ENCODE results near the gene TPK1. TPM values are rescaled to one million over a fixed set of nuclear protein-coding genes. Genes with fewer than 3 reads are reported as not detected.

Gene TPK1
- total RNA-seq, 1 donor = 22.6 TPM

DNA sequence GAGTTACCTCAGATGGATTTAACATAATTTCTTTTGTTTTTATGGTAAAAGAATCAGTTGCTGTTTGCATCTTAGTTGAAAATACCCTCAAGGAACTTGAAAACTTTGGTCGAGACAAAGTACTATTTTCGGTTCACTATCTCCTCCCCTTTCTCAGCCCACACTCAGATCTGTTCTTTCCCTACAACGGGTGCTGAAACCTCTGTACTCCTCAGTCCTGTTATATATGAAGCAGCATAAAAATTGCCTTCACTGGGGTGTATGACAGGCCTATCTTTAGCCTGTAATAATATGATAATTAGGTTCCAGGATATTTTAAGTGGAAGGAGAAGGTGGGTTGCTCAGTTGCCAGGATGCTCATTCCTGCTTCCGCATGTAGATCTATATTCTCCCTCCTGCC is 327.2 kb downstream of the TPK1 start:
- H3K4me3 ChIP-seq (ENCODE audit: low read length) = no peak overlapping the region
- H3K4me1 ChIP-seq (ENCODE audit: insufficient read depth, low read length) = no peaks in the 10 kb centered on the region
- H3K9me3 ChIP-seq (ENCODE audit: low read depth, low read length) = no peaks in the 10 kb centered on the region
- H3K27me3 ChIP-seq (ENCODE audit: insufficient read depth, low read length) = no peaks in the 10 kb centered on the region

DNA sequence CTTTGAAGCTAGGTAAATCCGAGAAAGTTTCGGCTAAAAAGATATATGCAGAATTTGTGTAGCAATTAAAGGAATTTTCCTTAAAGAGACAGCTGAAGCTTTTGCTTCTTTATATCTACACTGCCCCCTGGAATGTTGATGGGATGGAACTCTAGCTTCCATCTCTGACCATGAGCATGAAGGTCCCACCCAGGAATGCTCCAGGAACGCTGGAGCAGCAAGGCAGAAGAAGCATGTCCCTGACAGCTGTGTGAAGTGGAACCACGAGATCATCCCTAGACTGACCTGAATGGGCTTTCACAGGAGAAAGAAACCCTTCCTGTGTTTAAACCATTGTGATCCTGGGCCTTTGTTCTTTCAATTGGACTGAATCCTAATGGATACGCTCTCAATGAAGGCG is 332.6 kb downstream of the TPK1 start:
- Histone ChIP-seq H3K9me3 (ENCODE audit: low read depth, low read length) (no peaks in the 10 kb centered on the region), H3K4me1 (ENCODE audit: insufficient read depth, low read length) (no peaks in the 10 kb centered on the region), H3K4me3 (ENCODE audit: low read length) (no peak overlapping the region), H3K27me3 (ENCODE audit: insufficient read depth, low read length) (no peaks in the 10 kb centered on the region)

GRCh38 chr7:144500225-144500624 is 335.6 kb downstream of the TPK1 start:
- Histone ChIP-seq H3K4me1 (ENCODE audit: insufficient read depth, low read length) (no peaks in the 10 kb centered on the region), H3K4me3 (ENCODE audit: low read length) (no peak overlapping the region), H3K9me3 (ENCODE audit: low read depth, low read length) (no peaks in the 10 kb centered on the region)

DNA sequence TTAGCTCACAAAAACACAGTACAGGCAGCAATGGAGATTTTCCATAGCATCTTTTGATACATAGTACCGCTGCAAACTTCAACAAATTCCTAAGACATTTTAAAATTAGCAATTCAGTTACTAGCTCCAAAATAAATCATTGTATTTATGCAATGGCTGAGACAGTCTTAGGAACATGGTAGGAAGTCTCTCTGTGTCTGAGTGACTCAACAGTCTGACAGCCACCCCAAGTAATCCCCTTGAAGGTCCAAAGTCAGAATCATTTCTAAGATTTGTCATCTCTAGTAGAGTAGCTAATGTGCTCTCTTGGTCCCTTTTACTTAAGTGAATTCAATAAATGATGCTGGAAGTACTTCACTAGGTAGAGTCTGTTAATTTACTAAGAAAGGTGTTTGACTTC is 338.6 kb downstream of the TPK1 start:
- H3K4me3 ChIP-seq (ENCODE audit: low read length) = no peak overlapping the region
- no peaks in the 10 kb centered on the region for H3K27me3 ChIP-seq (ENCODE audit: insufficient read depth, low read length)
- no peaks in the 10 kb centered on the region for H3K4me1 ChIP-seq (ENCODE audit: insufficient read depth, low read length)
- no peaks in the 10 kb centered on the region for H3K9me3 ChIP-seq (ENCODE audit: low read depth, low read length)

More at GRCh38 chr7:144500225-144500624, 335.6 kb downstream of the TPK1 start:
- no peaks in the 10 kb centered on the region for H3K27me3 ChIP-seq (ENCODE audit: insufficient read depth, low read length)

DNA sequence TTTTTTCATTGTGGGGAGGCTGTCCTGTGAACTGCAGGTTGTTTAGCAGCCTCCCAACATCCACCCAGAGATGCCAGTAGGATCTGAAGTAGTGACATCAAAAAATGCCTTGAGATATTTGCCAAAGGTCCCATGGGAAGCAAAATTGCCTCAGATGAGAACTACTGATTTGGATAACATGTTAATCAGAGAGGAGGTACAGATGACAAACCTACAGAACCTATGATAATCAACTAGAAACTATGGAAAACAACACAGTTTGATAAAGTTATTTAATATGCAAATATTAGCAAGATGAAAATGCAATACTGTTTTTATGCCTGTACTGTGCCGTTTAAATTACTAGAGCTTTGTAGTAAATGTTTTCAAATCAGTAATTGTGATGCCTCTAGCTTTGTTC is 341.5 kb downstream of the TPK1 start:
- H3K4me1 ChIP-seq (ENCODE audit: insufficient read depth, low read length) = no peaks in the 10 kb centered on the region
- H3K4me3 ChIP-seq (ENCODE audit: low read length) = no peak overlapping the region
- no peaks in the 10 kb centered on the region for H3K27me3 ChIP-seq (ENCODE audit: insufficient read depth, low read length)
- H3K9me3 ChIP-seq (ENCODE audit: low read depth, low read length) = no peaks in the 10 kb centered on the region

DNA sequence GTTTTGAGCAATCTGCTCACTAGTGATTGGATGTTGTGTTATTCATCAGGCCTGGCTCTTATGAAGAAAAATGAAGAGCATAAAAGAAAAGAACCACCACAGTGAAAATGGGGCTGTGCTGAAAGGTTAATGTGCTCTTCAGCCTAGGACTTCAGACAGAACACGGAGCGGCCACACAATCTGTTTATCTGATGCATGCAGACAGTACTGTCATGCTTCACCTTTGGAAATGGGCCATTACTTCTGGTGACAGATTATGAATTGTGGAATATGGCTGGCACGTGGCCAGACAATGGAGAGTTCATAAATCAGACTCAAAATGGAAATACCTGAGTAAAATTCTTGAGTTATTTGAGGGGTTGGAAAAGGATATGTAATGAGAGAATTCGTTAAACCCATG is 346.3 kb downstream of the TPK1 start:
- H3K27me3 ChIP-seq (ENCODE audit: insufficient read depth, low read length) = no peaks in the 10 kb centered on the region
- H3K4me3 ChIP-seq (ENCODE audit: low read length) = no peak overlapping the region
- H3K9me3 ChIP-seq (ENCODE audit: low read depth, low read length) = no peaks in the 10 kb centered on the region
- no peaks in the 10 kb centered on the region for H3K4me1 ChIP-seq (ENCODE audit: insufficient read depth, low read length)

- Histone ChIP-seq H3K4me1 (ENCODE audit: insufficient read depth, low read length) (no peaks in the 10 kb centered on the region), H3K9me3 (ENCODE audit: low read depth, low read length) (no peaks in the 10 kb centered on the region)
These were observed 346.9 kb downstream of the TPK1 start for GRCh38 chr7:144488977-144489376.

GRCh38 chr7:144487901-144488300 is 348.0 kb downstream of the TPK1 start:
- no peak overlapping the region for H3K4me3 ChIP-seq (ENCODE audit: low read length)
- no peaks in the 10 kb centered on the region for H3K4me1 ChIP-seq (ENCODE audit: insufficient read depth, low read length)
- no peaks in the 10 kb centered on the region for H3K27me3 ChIP-seq (ENCODE audit: insufficient read depth, low read length)
- no peaks in the 10 kb centered on the region for H3K9me3 ChIP-seq (ENCODE audit: low read depth, low read length)

More at GRCh38 chr7:144488977-144489376, 346.9 kb downstream of the TPK1 start:
- Histone ChIP-seq H3K27me3 (ENCODE audit: insufficient read depth, low read length) (no peaks in the 10 kb centered on the region), H3K4me3 (ENCODE audit: low read length) (no peak overlapping the region)

DNA sequence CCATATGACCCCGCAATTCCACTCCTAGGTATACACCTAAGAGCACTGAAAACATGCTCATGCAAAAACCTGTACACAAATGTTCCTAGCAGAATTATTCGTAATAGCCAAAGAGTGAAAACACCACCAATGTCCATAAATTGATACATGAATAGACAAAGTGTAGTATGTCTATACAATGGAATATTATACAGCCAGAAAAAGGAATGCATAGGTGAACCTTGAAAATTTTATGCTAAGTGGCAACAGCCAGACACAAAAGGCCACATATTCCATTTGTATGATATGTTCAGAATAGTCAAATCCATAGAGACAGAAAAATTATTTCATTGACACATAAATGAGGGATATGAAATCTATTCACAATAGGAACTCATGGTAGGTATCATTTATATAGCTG is 351.4 kb downstream of the TPK1 start:
- H3K4me3 ChIP-seq (ENCODE audit: low read length) = no peak overlapping the region
- H3K4me1 ChIP-seq (ENCODE audit: insufficient read depth, low read length) = no peaks in the 10 kb centered on the region
- no peaks in the 10 kb centered on the region for H3K27me3 ChIP-seq (ENCODE audit: insufficient read depth, low read length)

GRCh38 chr7:144483189-144483588 is 352.7 kb downstream of the TPK1 start:
- no peak overlapping the region for H3K4me3 ChIP-seq (ENCODE audit: low read length)
- H3K9me3 ChIP-seq (ENCODE audit: low read depth, low read length) = no peaks in the 10 kb centered on the region
- no peaks in the 10 kb centered on the region for H3K4me1 ChIP-seq (ENCODE audit: insufficient read depth, low read length)
- H3K27me3 ChIP-seq (ENCODE audit: insufficient read depth, low read length) = no peaks in the 10 kb centered on the region

More for the DNA sequence above, 351.4 kb downstream of the TPK1 start:
- no peaks in the 10 kb centered on the region for H3K9me3 ChIP-seq (ENCODE audit: low read depth, low read length)

DNA sequence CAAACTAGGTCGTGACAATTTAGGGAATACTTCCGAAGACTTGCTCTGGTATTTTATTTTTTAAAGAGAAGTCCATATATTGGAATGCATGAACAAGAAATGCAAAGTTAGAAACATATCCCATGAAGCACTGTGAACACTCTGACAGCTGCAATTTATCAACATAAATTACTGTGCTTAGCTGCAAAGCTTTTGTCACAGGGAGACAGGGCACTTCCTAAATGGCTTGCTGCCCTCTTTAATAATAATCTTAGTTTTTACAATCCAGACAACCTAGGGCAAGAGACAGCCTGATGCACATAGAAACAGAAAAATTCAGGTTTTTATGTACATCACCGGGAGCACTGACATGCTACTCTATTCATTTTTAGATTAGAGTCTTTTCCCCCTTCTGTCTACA is 354.0 kb downstream of the TPK1 start:
- H3K4me1 ChIP-seq (ENCODE audit: insufficient read depth, low read length) = no peaks in the 10 kb centered on the region
- no peaks in the 10 kb centered on the region for H3K9me3 ChIP-seq (ENCODE audit: low read depth, low read length)
- H3K27me3 ChIP-seq (ENCODE audit: insufficient read depth, low read length) = no peaks in the 10 kb centered on the region
- no peak overlapping the region for H3K4me3 ChIP-seq (ENCODE audit: low read length)

DNA sequence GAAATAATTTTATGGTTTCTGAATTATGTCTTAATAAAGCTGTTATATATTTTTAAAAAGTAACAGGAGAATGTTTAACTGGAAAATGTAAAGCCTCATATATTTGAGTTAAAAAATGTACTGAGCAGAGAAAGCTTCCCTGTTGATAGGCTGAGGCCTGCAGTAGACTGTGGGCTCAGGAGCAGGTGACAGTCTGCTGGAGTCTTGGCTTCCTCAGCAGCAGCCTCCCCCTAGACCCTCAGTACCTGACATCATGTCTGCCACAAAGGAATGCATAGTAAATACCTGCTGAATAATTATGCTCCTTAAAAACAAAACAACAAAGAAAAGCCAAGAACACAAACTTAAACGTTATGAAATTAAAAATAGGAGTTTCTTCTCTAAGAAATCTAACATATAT is 358.5 kb downstream of the TPK1 start:
- Histone ChIP-seq H3K4me3 (ENCODE audit: low read length) (no peak overlapping the region), H3K27me3 (ENCODE audit: insufficient read depth, low read length) (no peaks in the 10 kb centered on the region), H3K4me1 (ENCODE audit: insufficient read depth, low read length) (no peaks in the 10 kb centered on the region), H3K9me3 (ENCODE audit: low read depth, low read length) (no peaks in the 10 kb centered on the region)

GRCh38 chr7:144474800-144475615 is 360.8 kb downstream of the TPK1 start:
- Histone ChIP-seq H3K27me3 (ENCODE audit: insufficient read depth, low read length) (no peaks in the 10 kb centered on the region), H3K4me3 (ENCODE audit: low read length) (no peak overlapping the region), H3K9me3 (ENCODE audit: low read depth, low read length) (no peaks in the 10 kb centered on the region), H3K4me1 (ENCODE audit: insufficient read depth, low read length) (no peaks in the 10 kb centered on the region)

GRCh38 chr7:144474363-144474762 is 361.5 kb downstream of the TPK1 start:
- no peak overlapping the region for H3K4me3 ChIP-seq (ENCODE audit: low read length)
- no peaks in the 10 kb centered on the region for H3K9me3 ChIP-seq (ENCODE audit: low read depth, low read length)

GRCh38 chr7:144473908-144474307 is 361.9 kb downstream of the TPK1 start:
- Histone ChIP-seq H3K4me1 (ENCODE audit: insufficient read depth, low read length) (no peaks in the 10 kb centered on the region), H3K9me3 (ENCODE audit: low read depth, low read length) (no peaks in the 10 kb centered on the region), H3K27me3 (ENCODE audit: insufficient read depth, low read length) (no peaks in the 10 kb centered on the region), H3K4me3 (ENCODE audit: low read length) (no peak overlapping the region)

More at GRCh38 chr7:144474363-144474762, 361.5 kb downstream of the TPK1 start:
- H3K27me3 ChIP-seq (ENCODE audit: insufficient read depth, low read length) = no peaks in the 10 kb centered on the region
- no peaks in the 10 kb centered on the region for H3K4me1 ChIP-seq (ENCODE audit: insufficient read depth, low read length)

GRCh38 chr7:144470078-144470477 is 365.8 kb downstream of the TPK1 start:
- Histone ChIP-seq H3K9me3 (ENCODE audit: low read depth, low read length) (no peaks in the 10 kb centered on the region), H3K4me3 (ENCODE audit: low read length) (no peak overlapping the region), H3K4me1 (ENCODE audit: insufficient read depth, low read length) (no peaks in the 10 kb centered on the region), H3K27me3 (ENCODE audit: insufficient read depth, low read length) (no peaks in the 10 kb centered on the region)

All from mononuclear cell (primary cell).